ENCODE measurements around the gene APOA4. TPM values are rescaled to one million over a fixed set of nuclear protein-coding genes. Genes with fewer than 3 reads are reported as not detected.

Gene APOA4
- total and polyA plus RNA-seq, 9 of the 15 experiments (the other 6 are each of a cell fraction or from before 2014, with no cell fraction given) = 0.07 TPM; not detected in 8

DNA sequence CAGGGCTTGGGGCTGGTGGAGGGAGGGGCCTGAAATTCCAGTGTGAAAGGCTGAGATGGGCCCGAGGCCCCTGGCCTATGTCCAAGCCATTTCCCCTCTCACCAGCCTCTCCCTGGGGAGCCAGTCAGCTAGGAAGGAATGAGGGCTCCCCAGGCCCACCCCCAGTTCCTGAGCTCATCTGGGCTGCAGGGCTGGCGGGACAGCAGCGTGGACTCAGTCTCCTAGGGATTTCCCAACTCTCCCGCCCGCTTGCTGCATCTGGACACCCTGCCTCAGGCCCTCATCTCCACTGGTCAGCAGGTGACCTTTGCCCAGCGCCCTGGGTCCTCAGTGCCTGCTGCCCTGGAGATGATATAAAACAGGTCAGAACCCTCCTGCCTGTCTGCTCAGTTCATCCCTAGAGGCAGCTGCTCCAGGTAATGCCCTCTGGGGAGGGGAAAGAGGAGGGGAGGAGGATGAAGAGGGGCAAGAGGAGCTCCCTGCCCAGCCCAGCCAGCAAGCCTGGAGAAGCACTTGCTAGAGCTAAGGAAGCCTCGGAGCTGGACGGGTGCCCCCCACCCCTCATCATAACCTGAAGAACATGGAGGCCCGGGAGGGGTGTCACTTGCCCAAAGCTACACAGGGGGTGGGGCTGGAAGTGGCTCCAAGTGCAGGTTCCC is 6.5 kb upstream of the APOA4 start, which contains the start of gene APOC3:
APOC3 (plus strand) TSS at position 383 of the 659 bp plus-strand sequence. CDS start 676 bp downstream, outside the sequence.
- in situ Hi-C loops (cut with MboI) (no loop called here), intact Hi-C loops (cut with micrococcal nuclease) (loop anchor here (10.0 kb wide), 1 partner anchor 95 kb away; no protein-coding TSS in a partner anchor)
- WGBS (ENCODE audit: insufficient coverage, low coverage, missing lambda C conversion rate) = 39% methylated on average over 9 of the region's 9 CpGs
- H3K4me1 ChIP-seq (replicated peaks in 1 of 2; ENCODE audit: control insufficient read depth in 2 of 2, insufficient read depth in 2 of 2, low read length in 2 of 2) = peaks cover 8 to 29% of the 10 kb centered on the region in 2 experiments; a peak in 4 of 5 replicates
- no peaks in the 10 kb centered on the region for H3K9me1 ChIP-seq (ENCODE audit: control insufficient read depth, insufficient read depth, low read length)
- no peak within 1 kb of the TSS for H3K4me2 ChIP-seq (ENCODE audit: insufficient read depth, low read length)
- 0 out of 2 replicates have a peak within 1 kb of the TSS, but pooled peaks have one; percentile 24 for H2AFZ ChIP-seq (ENCODE audit: low read depth, low read length)
- no peak for TF ChIP-seq FOXK1 (CRISPR knock-in tag; IDR thresholded peaks at IDR 0.05; ENCODE audit: borderline replicate concordance)
- TF ChIP-seq, protein P1, sequence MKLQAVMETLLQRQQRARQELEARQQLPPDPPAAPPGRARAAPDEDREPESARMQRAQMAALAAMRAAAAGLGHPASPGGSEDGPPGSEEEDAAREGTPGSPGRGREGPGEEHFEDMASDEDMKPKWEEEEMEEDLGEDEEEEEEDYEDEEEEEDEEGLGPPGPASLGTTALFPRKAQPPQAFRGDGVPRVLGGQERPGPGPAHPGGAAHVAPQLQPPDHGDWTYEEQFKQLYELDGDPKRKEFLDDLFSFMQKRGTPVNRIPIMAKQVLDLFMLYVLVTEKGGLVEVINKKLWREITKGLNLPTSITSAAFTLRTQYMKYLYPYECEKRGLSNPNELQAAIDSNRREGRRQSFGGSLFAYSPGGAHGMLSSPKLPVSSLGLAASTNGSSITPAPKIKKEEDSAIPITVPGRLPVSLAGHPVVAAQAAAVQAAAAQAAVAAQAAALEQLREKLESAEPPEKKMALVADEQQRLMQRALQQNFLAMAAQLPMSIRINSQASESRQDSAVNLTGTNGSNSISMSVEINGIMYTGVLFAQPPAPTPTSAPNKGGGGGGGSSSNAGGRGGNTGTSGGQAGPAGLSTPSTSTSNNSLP (IDR thresholded peaks at IDR 0.05; ENCODE audit: borderline replicate concordance, low read depth, low read length) = no peak
- TF ChIP-seq, protein P2, sequence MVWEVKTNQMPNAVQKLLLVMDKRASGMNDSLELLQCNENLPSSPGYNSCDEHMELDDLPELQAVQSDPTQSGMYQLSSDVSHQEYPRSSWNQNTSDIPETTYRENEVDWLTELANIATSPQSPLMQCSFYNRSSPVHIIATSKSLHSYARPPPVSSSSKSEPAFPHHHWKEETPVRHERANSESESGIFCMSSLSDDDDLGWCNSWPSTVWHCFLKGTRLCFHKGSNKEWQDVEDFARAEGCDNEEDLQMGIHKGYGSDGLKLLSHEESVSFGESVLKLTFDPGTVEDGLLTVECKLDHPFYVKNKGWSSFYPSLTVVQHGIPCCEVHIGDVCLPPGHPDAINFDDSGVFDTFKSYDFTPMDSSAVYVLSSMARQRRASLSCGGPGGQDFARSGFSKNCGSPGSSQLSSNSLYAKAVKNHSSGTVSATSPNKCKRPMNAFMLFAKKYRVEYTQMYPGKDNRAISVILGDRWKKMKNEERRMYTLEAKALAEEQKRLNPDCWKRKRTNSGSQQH (CRISPR knock-in tag; IDR thresholded peaks at IDR 0.05) = no peak
- TF ChIP-seq SP2 (IDR thresholded peaks at IDR 0.05; ENCODE audit: extremely low read depth, low read depth, low read length, poor library complexity, severe bottlenecking) = no peak
- no peak for TF ChIP-seq NFXL1 (CRISPR knock-in tag; IDR thresholded peaks at IDR 0.05)
- TF ChIP-seq MEF2D (tag; conservative IDR thresholded peaks at IDR 0.05; ENCODE audit: low read depth) = no peak
- no peak for TF ChIP-seq NEUROD1 (IDR thresholded peaks at IDR 0.05; ENCODE audit: borderline replicate concordance, low read depth, low read length, partially characterized antibody)
- no peak for TF ChIP-seq MEIS2 (IDR thresholded peaks at IDR 0.05; ENCODE audit: partially characterized antibody)
- no peak for TF ChIP-seq HMG20B (CRISPR knock-in tag; IDR thresholded peaks at IDR 0.05)
- TF ChIP-seq ZBED1 (IDR thresholded peaks at IDR 0.05) = no peak
- TF ChIP-seq, protein P3, sequence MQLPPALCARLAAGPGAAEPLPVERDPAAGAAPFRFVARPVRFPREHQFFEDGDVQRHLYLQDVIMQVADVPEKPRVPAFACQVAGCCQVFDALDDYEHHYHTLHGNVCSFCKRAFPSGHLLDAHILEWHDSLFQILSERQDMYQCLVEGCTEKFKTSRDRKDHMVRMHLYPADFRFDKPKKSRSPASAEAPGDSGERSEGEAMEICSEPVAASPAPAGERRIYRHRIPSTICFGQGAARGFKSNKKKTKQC (CRISPR knock-in tag; IDR thresholded peaks at IDR 0.05) = no peak
- TF ChIP-seq NRF1 (conservative IDR thresholded peaks at IDR 0.05 in 1 of 2, IDR thresholded peaks at IDR 0.05 in 1 of 2) = no peak
- TF ChIP-seq, protein P4, sequence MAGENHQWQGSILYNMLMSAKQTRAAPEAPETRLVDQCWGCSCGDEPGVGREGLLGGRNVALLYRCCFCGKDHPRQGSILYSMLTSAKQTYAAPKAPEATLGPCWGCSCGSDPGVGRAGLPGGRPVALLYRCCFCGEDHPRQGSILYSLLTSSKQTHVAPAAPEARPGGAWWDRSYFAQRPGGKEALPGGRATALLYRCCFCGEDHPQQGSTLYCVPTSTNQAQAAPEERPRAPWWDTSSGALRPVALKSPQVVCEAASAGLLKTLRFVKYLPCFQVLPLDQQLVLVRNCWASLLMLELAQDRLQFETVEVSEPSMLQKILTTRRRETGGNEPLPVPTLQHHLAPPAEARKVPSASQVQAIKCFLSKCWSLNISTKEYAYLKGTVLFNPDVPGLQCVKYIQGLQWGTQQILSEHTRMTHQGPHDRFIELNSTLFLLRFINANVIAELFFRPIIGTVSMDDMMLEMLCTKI (IDR thresholded peaks at IDR 0.05; ENCODE audit: partially characterized antibody) = no peak
- TF ChIP-seq, protein P5, sequence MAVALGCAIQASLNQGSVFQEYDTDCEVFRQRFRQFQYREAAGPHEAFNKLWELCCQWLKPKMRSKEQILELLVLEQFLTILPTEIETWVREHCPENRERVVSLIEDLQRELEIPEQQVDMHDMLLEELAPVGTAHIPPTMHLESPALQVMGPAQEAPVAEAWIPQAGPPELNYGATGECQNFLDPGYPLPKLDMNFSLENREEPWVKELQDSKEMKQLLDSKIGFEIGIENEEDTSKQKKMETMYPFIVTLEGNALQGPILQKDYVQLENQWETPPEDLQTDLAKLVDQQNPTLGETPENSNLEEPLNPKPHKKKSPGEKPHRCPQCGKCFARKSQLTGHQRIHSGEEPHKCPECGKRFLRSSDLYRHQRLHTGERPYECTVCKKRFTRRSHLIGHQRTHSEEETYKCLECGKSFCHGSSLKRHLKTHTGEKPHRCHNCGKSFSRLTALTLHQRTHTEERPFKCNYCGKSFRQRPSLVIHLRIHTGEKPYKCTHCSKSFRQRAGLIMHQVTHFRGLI (CRISPR knock-in tag; IDR thresholded peaks at IDR 0.05) = no peak
- ChIA-PET POLR2A (interaction anchor here (0.6 to 1.6 kb wide), 2 partner anchors 9 to 38 kb away, joined by 3 to 6 read pairs; no protein-coding TSS in a partner anchor), CTCF (ENCODE audit: low intra/inter-chr PET ratio) (no interaction called here)
- no peaks in the 10 kb centered on the region for H4K20me1 ChIP-seq (replicated peaks; ENCODE audit: control insufficient read depth, insufficient read depth, low read length)
- no peaks in the 10 kb centered on the region for H3K9me3 ChIP-seq (replicated peaks; ENCODE audit: control insufficient read depth, insufficient read depth, low read depth, low read length)
- no TSS peak for BruUV-seq (replicated peaks)
- FAIRE-seq (no peak), ATAC-seq (no peak), DNase-seq (ENCODE audit: extremely low read depth in 1 of 4, low spot score in 3 of 4) (no peak)
- H3K4me3 ChIP-seq = no peak within 1 kb of the TSS
- no peak within 1 kb of the TSS for H3K27ac ChIP-seq (ENCODE audit: extremely low read depth, low read depth, low read length)
- no peaks in the 10 kb centered on the region for H3K36me3 ChIP-seq (ENCODE audit: control insufficient read depth, insufficient read depth, low read length)
- H3K9ac ChIP-seq (ENCODE audit: insufficient read depth in 1 of 2, low read depth in 2 of 2, low read length in 2 of 2) = peak within 1 kb of the TSS in 1 of 2 experiments; percentile 35; a peak in 2 of 4 replicates
- peaks cover 0 to 7% of the 10 kb centered on the region in 2 experiments; a peak in 2 of 5 replicates for H3K27me3 ChIP-seq (ENCODE audit: control insufficient read depth in 2 of 2, insufficient read depth in 2 of 2, low read length in 2 of 2)
- H3K79me2 ChIP-seq (ENCODE audit: control insufficient read depth, insufficient read depth, low read length) = no peaks in the 10 kb centered on the region
